Loucy (cell line): ENCODE results near the gene ATP10A.

Experiments
- H2AFZ ChIP-seq: fragments of 200-600 bp; sonication (generic); 2 replicates; pipeline ENCODE4 v1.6.0; 2016; ENCODE audit warnings: antibody characterized with exemption, mild to moderate bottlenecking, low read length, moderate library complexity
- H3F3A ChIP-seq: fragments of 200-600 bp; 2 replicates; pipeline ENCODE4 v1.6.0; 2016; ENCODE audit warnings: antibody characterized with exemption, low read depth, mild to moderate bottlenecking
- H3K27me3 ChIP-seq: fragments of 200-600 bp; sonication (generic); 2 replicates; pipeline ENCODE4 v1.6.1; 2014; ENCODE audit warnings: low read length, mild to moderate bottlenecking; ENCODE audit not compliant: insufficient read depth, poor library complexity, severe bottlenecking
- H3K36me3 ChIP-seq: fragments of 200-600 bp; sonication (generic); 2 replicates; pipeline ENCODE4 v1.6.1; 2016; ENCODE audit warnings: low read length; ENCODE audit not compliant: insufficient read depth
- H3K4me1 ChIP-seq: fragments of 200-600 bp; sonication (generic); 2 replicates; pipeline ENCODE4 v1.5.1; 2014; ENCODE audit warnings: low read length, mild to moderate bottlenecking; ENCODE audit not compliant: insufficient read depth, poor library complexity, severe bottlenecking
- H3K4me2 ChIP-seq: fragments of 200-600 bp; sonication (generic); 2 replicates; pipeline ENCODE4 v1.6.0; 2014; ENCODE audit warnings: antibody characterized with exemption, low read length, low read depth, mild to moderate bottlenecking; ENCODE audit not compliant: poor library complexity, severe bottlenecking
- H3K4me3 ChIP-seq: fragments of 200-600 bp; sonication (generic); 2 replicates; pipeline ENCODE4 v1.5.1; 2014; ENCODE audit warnings: low read length, mild to moderate bottlenecking, mixed read lengths; ENCODE audit not compliant: poor library complexity, severe bottlenecking
- H3K79me2 ChIP-seq: fragments of 200-600 bp; sonication (generic); 2 replicates; pipeline ENCODE4 v1.6.1; 2014; ENCODE audit warnings: low read length; ENCODE audit not compliant: insufficient read depth
- H3K9ac ChIP-seq: fragments of 200-600 bp; sonication (generic); 2 replicates; pipeline ENCODE4 v1.6.0; 2014; ENCODE audit warnings: mild to moderate bottlenecking, low read depth, low read length, moderate library complexity; ENCODE audit not compliant: poor library complexity, severe bottlenecking
- H3K9me2 ChIP-seq: fragments of 200-600 bp; sonication (generic); replicated peaks from 2 replicates; pipeline ENCODE4 v1.6.1; 2016; ENCODE audit warnings: low read depth, low read length, mixed read lengths
- H3K9me3 ChIP-seq: fragments of 200-600 bp; sonication (generic); 2 replicates; pipeline ENCODE4 v1.6.1; 2014; ENCODE audit warnings: mild to moderate bottlenecking, antibody characterized with exemption, low read length, low read depth; ENCODE audit not compliant: insufficient read depth
- H4K20me1 ChIP-seq: fragments of 200-600 bp; sonication (generic); 2 replicates; pipeline ENCODE4 v1.6.0; 2014; ENCODE audit warnings: antibody characterized with exemption, low read length, mild to moderate bottlenecking; ENCODE audit not compliant: insufficient read depth, poor library complexity, severe bottlenecking
- CTCF ChIP-seq: fragments of 200-600 bp; sonication (generic); conservative IDR thresholded peaks from 2 replicates; pipeline ENCODE4 v1.5.1; 2014; ENCODE audit warnings: mild to moderate bottlenecking, antibody characterized with exemption, low read length
- EZH2phosphoT487 ChIP-seq: fragments of 200-600 bp; IDR thresholded peaks from 2 replicates; pipeline ENCODE4 v1.6.1; 2018; ENCODE audit warnings: antibody characterized with exemption, mild to moderate bottlenecking, moderate library complexity, borderline replicate concordance

The ATP10A gene

GRCh38 chr15:25712961-25713355 lies 150.2 kb downstream of the ATP10A start:
- H3K4me3 ChIP-seq: no peak overlapping the region
- H3K79me2 ChIP-seq: no peaks in the 10 kb centered on the region
- H3K4me1 ChIP-seq: no peaks in the 10 kb centered on the region
- no peaks in the 10 kb centered on the region for H3K9me2 ChIP-seq
- TF ChIP-seq CTCF (no peak), EZH2phosphoT487 (no peak)
- H3F3A ChIP-seq: no peaks in the 10 kb centered on the region
- H3K9me3 ChIP-seq: peaks cover 18% of the 10 kb centered on the region; the same call in 1 of the 2 replicates
- H3K27me3 ChIP-seq: no peaks in the 10 kb centered on the region
- H3K36me3 ChIP-seq: no peaks in the 10 kb centered on the region
- no peaks in the 10 kb centered on the region for H4K20me1 ChIP-seq
- no peak overlapping the region for H3K4me2 ChIP-seq
- H2AFZ ChIP-seq: no peak overlapping the region
- no peak overlapping the region for H3K9ac ChIP-seq

- H3K36me3 ChIP-seq: no peaks in the 10 kb centered on the region
- no peaks in the 10 kb centered on the region for H3F3A ChIP-seq
- H3K27me3 ChIP-seq: no peaks in the 10 kb centered on the region
- no peak overlapping the region for H3K9ac ChIP-seq
- H3K9me3 ChIP-seq: peaks cover 18% of the 10 kb centered on the region; the same call in 1 of the 2 replicates
- no peaks in the 10 kb centered on the region for H3K4me1 ChIP-seq
- H3K4me2 ChIP-seq: no peak overlapping the region
- H3K9me2 ChIP-seq: no peaks in the 10 kb centered on the region
- H2AFZ ChIP-seq: no peak overlapping the region
- TF ChIP-seq EZH2phosphoT487 (no peak), CTCF (no peak)
- H3K79me2 ChIP-seq: no peaks in the 10 kb centered on the region
- H3K4me3 ChIP-seq: no peak overlapping the region
- H4K20me1 ChIP-seq: no peaks in the 10 kb centered on the region
Observed at GRCh38 chr15:25712192-25712960, 150.8 kb downstream of the ATP10A start.

- Histone ChIP-seq H2AFZ (no peak overlapping the region), H3K4me2 (no peak overlapping the region), H4K20me1 (no peaks in the 10 kb centered on the region), H3F3A (no peaks in the 10 kb centered on the region), H3K9me2 (no peaks in the 10 kb centered on the region), H3K9me3 (peaks cover 18% of the 10 kb centered on the region; the same call in 1 of the 2 replicates), H3K36me3 (no peaks in the 10 kb centered on the region), H3K27me3 (no peaks in the 10 kb centered on the region), H3K4me1 (no peaks in the 10 kb centered on the region), H3K9ac (no peak overlapping the region), H3K4me3 (no peak overlapping the region), H3K79me2 (no peaks in the 10 kb centered on the region)
- TF ChIP-seq CTCF: no peak
- no peak for TF ChIP-seq EZH2phosphoT487
Observed at GRCh38 chr15:25711691-25712090, 151.4 kb downstream of the ATP10A start.
